Panc1 (cell line): ENCODE results near the gene ACIN1. TPM values are rescaled to one million over a fixed set of nuclear protein-coding genes. Genes with fewer than 3 reads are reported as not detected.

ENCODE experiments used
- ATAC-seq: fragments of 200-7000 bp; cut with Tn5 transposase; 2 replicates; pipeline ENCODE4 v1.9.1; 2020; ENCODE audit warnings: mild to moderate bottlenecking, moderate library complexity
- BruUV-seq: library from RNA; stranded (reverse); fragments of 400-500 nt; replicated peaks from 2 replicates; lab custom pipeline; 2021; lab: Mats Ljungman, UMichigan
- CTCF ChIA-PET: fragments of 300-600 bp; sonication (Branson Sonifier 250); formaldehyde crosslinking; loops from one replicate; lab custom pipeline; 2022; ENCODE audit warnings: antibody characterized with exemption; lab: Charles Lee
- POLR2A ChIA-PET: fragments of 300-600 bp; sonication (Branson Sonifier 250); formaldehyde crosslinking; loops from one replicate; lab custom pipeline; 2022; ENCODE audit warnings: antibody characterized with exemption; lab: Charles Lee
- DNase-seq: peaks from one replicate; pipeline ENCODE4 v3.0.0-alpha.2; 2010; ENCODE audit warnings: low read depth, low spot score
- H3K27ac ChIP-seq: 2 replicates; pipeline ENCODE4 v1.5.1; 2011; ENCODE audit warnings: mild to moderate bottlenecking, low read length, inconsistent platforms
- H3K27me3 ChIP-seq: fragments of 200-500 bp; sonication (Bioruptor generic); 2 replicates; pipeline ENCODE4 v1.6.0; 2014; ENCODE audit warnings: low read length, inconsistent platforms; ENCODE audit not compliant: control insufficient read depth, insufficient read depth
- H3K36me3 ChIP-seq: fragments of 200-500 bp; sonication (Bioruptor generic); 2 replicates; pipeline ENCODE4 v1.5.1; 2014; ENCODE audit warnings: inconsistent platforms, mild to moderate bottlenecking, low read length, moderate library complexity; ENCODE audit not compliant: control insufficient read depth, insufficient read depth
- H3K4me1 ChIP-seq: 2 replicates; pipeline ENCODE4 v1.5.1; 2011; ENCODE audit warnings: inconsistent platforms, mild to moderate bottlenecking, low read length, moderate library complexity; ENCODE audit not compliant: control insufficient read depth, insufficient read depth
- H3K4me3 ChIP-seq, 2 experiments: 2 replicates each; pipeline ENCODE4 v1.5.1; 2011 to 2012; ENCODE audit warnings: low read depth in 2 of 2, low read length in 2 of 2, mild to moderate bottlenecking in 2 of 2, inconsistent platforms in 1 of 2, moderate library complexity in 1 of 2
- H3K9me3 ChIP-seq: fragments of 200-500 bp; sonication (Bioruptor generic); 2 replicates; pipeline ENCODE4 v1.5.1; 2014; ENCODE audit warnings: low read depth, mild to moderate bottlenecking, inconsistent platforms, low read length, moderate library complexity; ENCODE audit not compliant: control insufficient read depth, insufficient read depth
- POLR2AphosphoS5 ChIP-seq: IDR thresholded peaks from 2 replicates; pipeline ENCODE4 v1.6.1; 2012; ENCODE audit warnings: mild to moderate bottlenecking, low read depth, low read length, moderate library complexity
- SIN3A ChIP-seq: IDR thresholded peaks from 2 replicates; pipeline ENCODE4 v1.6.1; 2012; ENCODE audit warnings: low read depth, mild to moderate bottlenecking, low read length, moderate library complexity, borderline replicate concordance; ENCODE audit not compliant: insufficient read depth
- TCF7L2 ChIP-seq: IDR thresholded peaks from 2 replicates; pipeline ENCODE4 v1.6.1; 2011; ENCODE audit warnings: mild to moderate bottlenecking, low read depth, low read length, inconsistent platforms
- in situ Hi-C: cut with HindIII; loops from 2 replicates; pipeline ENCODE4 v1.10.0; 2016; ENCODE audit warnings: low sequenced_read_pairs, low pct_unique_long_range_greater_than_20kb
- intact Hi-C: fragments of 100-400 bp; cut with micrococcal nuclease; formaldehyde crosslinking; loops from one replicate; pipeline ENCODE4 v1.10.0; 2022; ENCODE audit not compliant: unreplicated experiment
- total RNA-seq: library from RNA; stranded (reverse); gene quantifications from one replicate; pipeline ENCODE4 v1.2.1, GENCODE V29; 2021; ENCODE audit not compliant: unreplicated experiment
- TF ChIP-seq, protein P1 (sequence below), 2 experiments: IDR thresholded peaks; 2 replicates each; pipeline ENCODE4 v1.6.1; 2011 to 2012; ENCODE audit warnings: low read depth in 2 of 2, control low read depth in 1 of 2, low read length in 1 of 2, mild to moderate bottlenecking in 1 of 2, moderate library complexity in 1 of 2; ENCODE audit not compliant: insufficient read depth in 1 of 2
- TF ChIP-seq, protein P2 (sequence below): fragments of 450-650 bp; IDR thresholded peaks from 2 replicates; pipeline ENCODE4 v1.5.1; 2017; ENCODE audit warnings: mild to moderate bottlenecking

The ACIN1 gene
- total RNA-seq, 1 experiment from 2014 or later: 162 TPM

DNA sequence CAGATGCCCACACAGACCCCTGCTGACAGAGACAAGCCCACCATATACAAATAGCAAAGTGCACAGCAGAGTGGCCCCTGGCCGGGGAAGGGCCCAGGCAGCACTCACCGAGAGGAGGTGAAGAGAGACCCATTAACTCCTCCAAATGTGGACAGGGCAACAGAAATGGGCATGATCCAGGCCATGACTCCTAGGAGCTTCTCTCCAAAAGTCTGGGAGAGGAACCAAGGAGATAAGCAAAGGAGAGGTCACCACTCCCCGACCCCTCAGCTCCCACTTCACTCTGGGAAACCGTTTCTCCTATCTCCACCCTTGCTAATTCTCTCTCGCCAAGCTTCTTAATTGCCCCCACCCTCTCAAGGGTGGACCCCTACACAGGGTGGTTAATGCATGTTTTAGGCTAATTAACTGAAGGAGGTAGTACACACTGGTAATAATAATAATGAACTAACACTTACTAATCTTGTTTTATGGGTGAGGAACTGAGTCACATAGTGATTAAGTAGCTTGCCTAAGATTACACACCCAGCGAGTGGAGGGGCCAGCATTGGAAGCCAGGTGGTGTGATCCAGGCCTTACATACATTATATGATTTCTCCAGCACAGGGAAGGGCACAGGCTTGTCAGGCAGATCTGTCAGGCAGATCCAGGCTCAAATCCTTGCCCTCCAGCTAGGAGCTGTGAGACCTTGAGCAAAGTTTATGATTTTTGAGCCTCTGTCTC, 43.0 kb upstream of the ACIN1 start:
- no peaks in the 10 kb centered on the region for H3K9me3 ChIP-seq
- POLR2A ChIA-PET: no interaction called here
- CTCF ChIA-PET: interaction anchor here (0.5 kb wide), 2 partner anchors 16 to 75 kb away, joined by 3 read pairs; no protein-coding TSS in a partner anchor

DNA sequence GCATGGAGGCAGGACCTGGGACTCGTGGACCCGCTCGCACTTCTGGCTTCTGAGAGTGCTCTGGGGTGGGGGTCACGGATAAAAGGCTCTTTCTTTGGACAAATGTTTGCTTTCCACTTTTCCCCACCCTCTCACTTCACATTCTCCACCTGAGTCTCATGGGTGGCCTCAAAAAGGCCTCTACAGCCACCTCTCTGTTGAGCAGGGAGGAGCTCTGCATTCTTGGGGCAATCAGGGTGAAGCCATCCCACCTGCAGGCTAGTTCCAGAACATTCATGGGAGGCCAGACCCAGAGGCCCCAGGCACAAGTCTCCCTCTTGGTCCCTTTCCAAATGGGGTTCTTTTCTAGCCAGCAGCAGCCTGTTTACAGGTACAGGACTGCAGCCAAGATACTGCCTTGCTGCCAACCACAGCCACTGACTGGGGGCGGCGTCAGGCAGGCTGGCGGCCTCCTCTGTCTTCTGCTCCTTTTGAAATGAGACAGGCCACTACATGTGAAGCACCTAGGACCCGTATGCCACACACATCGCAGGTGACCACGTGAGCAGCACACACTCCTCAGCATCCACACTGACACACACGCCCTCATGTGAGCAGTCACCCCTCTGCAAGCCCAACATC, 42.4 kb upstream of the ACIN1 start:
- intact Hi-C loops (no loop called here), in situ Hi-C loops (no loop called here)
- CTCF ChIA-PET: interaction anchor here (0.5 kb wide), 1 partner anchor 76 kb away, joined by 3 read pairs; no protein-coding TSS in a partner anchor
- H3K36me3 ChIP-seq: no peaks in the 10 kb centered on the region
- no peak for ATAC-seq
- H3K4me1 ChIP-seq: no peaks in the 10 kb centered on the region
- POLR2A ChIA-PET: interaction anchor here (0.6 kb wide), 1 partner anchor 100 kb away, joined by 5 read pairs; no protein-coding TSS in a partner anchor
- no peaks in the 10 kb centered on the region for H3K27me3 ChIP-seq
- DNase-seq: no peak
- no peak overlapping the region for H3K4me3 ChIP-seq
- BruUV-seq: no TSS peak
- no peaks in the 10 kb centered on the region for H3K9me3 ChIP-seq
- TF ChIP-seq POLR2AphosphoS5: no peak
- no peak overlapping the region for H3K27ac ChIP-seq

More for the DNA sequence above, 43.0 kb upstream of the ACIN1 start:
- BruUV-seq: no TSS peak
- TF ChIP-seq TCF7L2 (no peak), POLR2AphosphoS5 (no peak), SIN3A (no peak)
- TF ChIP-seq, protein P1, sequence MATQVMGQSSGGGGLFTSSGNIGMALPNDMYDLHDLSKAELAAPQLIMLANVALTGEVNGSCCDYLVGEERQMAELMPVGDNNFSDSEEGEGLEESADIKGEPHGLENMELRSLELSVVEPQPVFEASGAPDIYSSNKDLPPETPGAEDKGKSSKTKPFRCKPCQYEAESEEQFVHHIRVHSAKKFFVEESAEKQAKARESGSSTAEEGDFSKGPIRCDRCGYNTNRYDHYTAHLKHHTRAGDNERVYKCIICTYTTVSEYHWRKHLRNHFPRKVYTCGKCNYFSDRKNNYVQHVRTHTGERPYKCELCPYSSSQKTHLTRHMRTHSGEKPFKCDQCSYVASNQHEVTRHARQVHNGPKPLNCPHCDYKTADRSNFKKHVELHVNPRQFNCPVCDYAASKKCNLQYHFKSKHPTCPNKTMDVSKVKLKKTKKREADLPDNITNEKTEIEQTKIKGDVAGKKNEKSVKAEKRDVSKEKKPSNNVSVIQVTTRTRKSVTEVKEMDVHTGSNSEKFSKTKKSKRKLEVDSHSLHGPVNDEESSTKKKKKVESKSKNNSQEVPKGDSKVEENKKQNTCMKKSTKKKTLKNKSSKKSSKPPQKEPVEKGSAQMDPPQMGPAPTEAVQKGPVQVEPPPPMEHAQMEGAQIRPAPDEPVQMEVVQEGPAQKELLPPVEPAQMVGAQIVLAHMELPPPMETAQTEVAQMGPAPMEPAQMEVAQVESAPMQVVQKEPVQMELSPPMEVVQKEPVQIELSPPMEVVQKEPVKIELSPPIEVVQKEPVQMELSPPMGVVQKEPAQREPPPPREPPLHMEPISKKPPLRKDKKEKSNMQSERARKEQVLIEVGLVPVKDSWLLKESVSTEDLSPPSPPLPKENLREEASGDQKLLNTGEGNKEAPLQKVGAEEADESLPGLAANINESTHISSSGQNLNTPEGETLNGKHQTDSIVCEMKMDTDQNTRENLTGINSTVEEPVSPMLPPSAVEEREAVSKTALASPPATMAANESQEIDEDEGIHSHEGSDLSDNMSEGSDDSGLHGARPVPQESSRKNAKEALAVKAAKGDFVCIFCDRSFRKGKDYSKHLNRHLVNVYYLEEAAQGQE (IDR thresholded peaks at IDR 0.05; ENCODE audit: insufficient read depth in 1 of 2, low read depth in 2 of 2, low read length in 1 of 2): no peak
- TF ChIP-seq, protein P2, sequence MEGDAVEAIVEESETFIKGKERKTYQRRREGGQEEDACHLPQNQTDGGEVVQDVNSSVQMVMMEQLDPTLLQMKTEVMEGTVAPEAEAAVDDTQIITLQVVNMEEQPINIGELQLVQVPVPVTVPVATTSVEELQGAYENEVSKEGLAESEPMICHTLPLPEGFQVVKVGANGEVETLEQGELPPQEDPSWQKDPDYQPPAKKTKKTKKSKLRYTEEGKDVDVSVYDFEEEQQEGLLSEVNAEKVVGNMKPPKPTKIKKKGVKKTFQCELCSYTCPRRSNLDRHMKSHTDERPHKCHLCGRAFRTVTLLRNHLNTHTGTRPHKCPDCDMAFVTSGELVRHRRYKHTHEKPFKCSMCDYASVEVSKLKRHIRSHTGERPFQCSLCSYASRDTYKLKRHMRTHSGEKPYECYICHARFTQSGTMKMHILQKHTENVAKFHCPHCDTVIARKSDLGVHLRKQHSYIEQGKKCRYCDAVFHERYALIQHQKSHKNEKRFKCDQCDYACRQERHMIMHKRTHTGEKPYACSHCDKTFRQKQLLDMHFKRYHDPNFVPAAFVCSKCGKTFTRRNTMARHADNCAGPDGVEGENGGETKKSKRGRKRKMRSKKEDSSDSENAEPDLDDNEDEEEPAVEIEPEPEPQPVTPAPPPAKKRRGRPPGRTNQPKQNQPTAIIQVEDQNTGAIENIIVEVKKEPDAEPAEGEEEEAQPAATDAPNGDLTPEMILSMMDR: no peak
- Histone ChIP-seq H3K36me3 (no peaks in the 10 kb centered on the region), H3K27ac (no peak overlapping the region), H3K4me3 (no peak overlapping the region), H3K4me1 (no peaks in the 10 kb centered on the region), H3K27me3 (no peaks in the 10 kb centered on the region)
- ATAC-seq (no peak), DNase-seq (no peak)
- intact Hi-C loops (no loop called here), in situ Hi-C loops (no loop called here)
